ENCODE results near the gene RNF157.

DNA sequence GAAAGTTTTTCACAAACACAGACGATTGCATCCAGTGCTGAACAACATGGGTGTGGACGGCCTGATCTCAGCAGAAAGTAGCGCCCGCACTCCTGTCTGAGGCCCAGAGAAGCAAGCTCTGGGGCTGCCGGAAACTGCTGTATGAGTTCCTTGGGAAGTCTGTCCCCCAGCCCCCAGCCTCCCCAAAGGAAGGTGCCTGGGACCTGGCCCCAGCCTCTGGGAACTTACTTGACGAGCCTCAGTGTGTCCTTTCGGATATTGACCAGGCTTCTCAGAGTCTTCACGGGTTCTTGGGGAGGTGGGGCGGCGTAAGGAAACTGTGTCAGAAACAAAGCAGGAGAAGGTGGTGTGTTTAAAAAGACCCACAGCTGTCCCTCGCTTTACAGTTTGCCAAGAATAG is 66.8 kb downstream of the RNF157 start:
- TF ChIP-seq RAD21 (IDR thresholded peaks at IDR 0.05; ENCODE audit: low read length) (no peak), RFX5 (IDR thresholded peaks at IDR 0.05; ENCODE audit: low read depth, low read length) (no peak), CTCF (conservative IDR thresholded peaks at IDR 0.05; ENCODE audit: low read depth, low read length) (no peak), MAFK (IDR thresholded peaks at IDR 0.05; ENCODE audit: low read depth, low read length) (no peak)

Data from IMR-90 (cell line).